CD4-positive, alpha-beta memory T cell (primary cell): ENCODE measurements around the gene KMT2D. TPM values are rescaled to one million over a fixed set of nuclear protein-coding genes. Genes with fewer than 3 reads are reported as not detected.
A peak's percentile ranks its signal among the peaks of the same experiment; 100 is the strongest.

Experiments used
- CTCF ChIA-PET: fragments of 350-600 bp; sonication (Branson Sonifier 250); formaldehyde crosslinking; loops from one replicate; lab custom pipeline; 2021; ENCODE audit warnings: inconsistent platforms; ENCODE audit not compliant: partially characterized antibody; lab: Charles Lee
- POLR2A ChIA-PET: fragments of 350-600 bp; sonication (Branson Sonifier 250); formaldehyde crosslinking; loops from one replicate; lab custom pipeline; 2021; ENCODE audit not compliant: partially characterized antibody; lab: Charles Lee
- DNase-seq, 5 donors: peaks; one replicate each; pipeline versions ENCODE4 v3.0.0 to v3.0.0-alpha.2; 2020 to 2022; ENCODE audit warnings: mixed read lengths in 1 of 5
- H3K27ac ChIP-seq: one replicate; pipeline ENCODE4 v1.7.0; 2013; ENCODE audit warnings: low read depth, low read length
- H3K27me3 ChIP-seq: 2 replicates; pipeline ENCODE4 v1.7.0; 2013; ENCODE audit warnings: mild to moderate bottlenecking, low read length, moderate library complexity; ENCODE audit not compliant: insufficient read depth
- H3K36me3 ChIP-seq: 2 replicates; pipeline ENCODE4 v1.7.0; 2013; ENCODE audit warnings: mild to moderate bottlenecking, low read length, moderate library complexity; ENCODE audit not compliant: insufficient read depth
- H3K4me1 ChIP-seq: 2 replicates; pipeline ENCODE4 v1.7.0; 2013; ENCODE audit warnings: mild to moderate bottlenecking, low read length, moderate library complexity; ENCODE audit not compliant: insufficient read depth
- H3K4me3 ChIP-seq, 2 donors: one replicate each; pipeline ENCODE4 v1.7.0; 2013; ENCODE audit warnings: low read length in 2 of 2, mild to moderate bottlenecking in 1 of 2
- H3K9me3 ChIP-seq, 2 donors: one replicate each; pipeline ENCODE4 v1.7.0; 2013; ENCODE audit warnings: low read length in 2 of 2, control low read depth in 1 of 2; ENCODE audit not compliant: control insufficient read depth in 1 of 2
- H3K27ac Mint-ChIP-seq, 7 donors: one replicate each; pipeline ENCODE4 v1.8.0; 2020 to 2021; ENCODE audit warnings: mixed read lengths in 7 of 7, mild to moderate bottlenecking in 6 of 7, inconsistent platforms in 3 of 7, moderate library complexity in 3 of 7
- H3K27me3 Mint-ChIP-seq, 2 donors: one replicate each; pipeline ENCODE4 v1.8.0; 2020 to 2021; ENCODE audit warnings: mixed read lengths in 2 of 2
- H3K36me3 Mint-ChIP-seq, 2 donors: one replicate each; pipeline ENCODE4 v1.8.0; 2020 to 2021; ENCODE audit warnings: mixed read lengths in 2 of 2, inconsistent platforms in 1 of 2, mild to moderate bottlenecking in 1 of 2
- H3K4me1 Mint-ChIP-seq, 4 donors: one replicate each; pipeline ENCODE4 v1.8.0; 2020 to 2021; ENCODE audit warnings: mixed read lengths in 4 of 4, mild to moderate bottlenecking in 1 of 4
- H3K4me3 Mint-ChIP-seq, 8 donors: one replicate each; pipeline ENCODE4 v1.8.0; 2020 to 2021; ENCODE audit warnings: mixed read lengths in 8 of 8, mild to moderate bottlenecking in 7 of 8, moderate library complexity in 6 of 8, inconsistent platforms in 3 of 8
- H3K9me3 Mint-ChIP-seq, 8 donors: one replicate each; pipeline ENCODE4 v1.8.0; 2020 to 2021; ENCODE audit warnings: mixed read lengths in 8 of 8, mild to moderate bottlenecking in 5 of 8, inconsistent platforms in 3 of 8, moderate library complexity in 1 of 8
- intact Hi-C: fragments of 100-400 bp; cut with micrococcal nuclease; formaldehyde crosslinking; loops from one replicate; pipeline ENCODE4 v1.15.1; 2023
- polyA plus RNA-seq, 2 donors: library from polyadenylated mRNA; unstranded; fragments of 300-500 nt; fragmentation: Illumina TruSeq; gene quantifications; one replicate each; pipeline ENCODE4 v1.2.3, GENCODE V29; 2021
- total RNA-seq, 2 experiments: library from RNA; stranded (reverse); gene quantifications; one replicate each; pipeline ENCODE4 v1.2.3, GENCODE V29; 2021

Gene KMT2D
- total and polyA plus RNA-seq, 4 experiments from 2014 or later, result 0.16 to 159 (median 79.8) TPM

GRCh38 chr12:49100380-49100779 is 39.8 kb upstream of the KMT2D start:
- H3K27me3 Mint-ChIP-seq, result peaks cover 0 to 3% of the 10 kb centered on the region in 2 donors
- Histone ChIP-seq H3K27me3 (no peaks in the 10 kb centered on the region), H3K4me1 (no peaks in the 10 kb centered on the region), H3K9me3 (no peaks in the 10 kb centered on the region), H3K36me3 (peaks cover 61% of the 10 kb centered on the region), H3K4me3 (no peak overlapping the region), H3K27ac (no peak overlapping the region)
- no peak overlapping the region for H3K27ac Mint-ChIP-seq
- no peak overlapping the region for H3K4me3 Mint-ChIP-seq
- ChIA-PET POLR2A (interaction anchor here (1.3 to 4.0 kb wide), 4 partner anchors 10 to 88 kb away, joined by 3 to 29 read pairs (median 16); partner anchors contain the start of genes LMBR1L, TUBA1A and TUBA1B), CTCF (interaction anchor here (0.9 to 11.5 kb wide), 14 partner anchors 8 to 133 kb away, joined by 3 to 221 read pairs (median 5); partner anchors contain the start of genes LMBR1L, RHEBL1 and TUBA1B)
- peaks cover 59 to 79% of the 10 kb centered on the region in 2 donors for H3K36me3 Mint-ChIP-seq
- DNase-seq, result no peak
- no peaks in the 10 kb centered on the region for H3K9me3 Mint-ChIP-seq
- intact Hi-C loops, result no loop called here
- peaks cover under 1 to 6% (median 3%) of the 10 kb centered on the region in 4 donors for H3K4me1 Mint-ChIP-seq

- Histone ChIP-seq H3K27me3 (peaks cover 14% of the 10 kb centered on the region), H3K9me3 (no peaks in the 10 kb centered on the region), H3K4me3 (no peak overlapping the region), H3K4me1 (peaks cover 14% of the 10 kb centered on the region), H3K36me3 (peaks cover 46% of the 10 kb centered on the region), H3K27ac (no peak overlapping the region)
- peaks cover 55 to 67% of the 10 kb centered on the region in 2 donors for H3K36me3 Mint-ChIP-seq
- ChIA-PET CTCF (interaction anchor here (0.7 to 11.5 kb wide), 18 partner anchors 11 to 142 kb away, joined by 3 to 221 read pairs (median 4); partner anchors contain the start of genes LMBR1L, RHEBL1, TUBA1A and TUBA1B), POLR2A (interaction anchor here (0.7 to 4.0 kb wide), 9 partner anchors 11 to 136 kb away, joined by 3 to 29 read pairs (median 6); partner anchors contain the start of genes LMBR1L, RHEBL1, TUBA1A and TUBA1B)
- H3K4me3 Mint-ChIP-seq, result peak overlapping the region in 1 of 8 donors; percentile 20
- H3K4me1 Mint-ChIP-seq, result peaks cover 7 to 20% (median 12%) of the 10 kb centered on the region in 4 donors
- intact Hi-C loops, result loop anchor here (1.0 kb wide), 3 partner anchors 10 to 34 kb away; partner anchors contain the start of gene LMBR1L
- no peaks in the 10 kb centered on the region for H3K9me3 Mint-ChIP-seq
- peaks cover 3 to 11% of the 10 kb centered on the region in 2 donors for H3K27me3 Mint-ChIP-seq
- no peak for DNase-seq
- peak overlapping the region in 1 of 7 donors; percentile 15 for H3K27ac Mint-ChIP-seq
These were observed 38.1 kb upstream of the KMT2D start for GRCh38 chr12:49098703-49099102.

- POLR2A ChIA-PET, result interaction anchor here (0.8 to 4.0 kb wide), 9 partner anchors 8 to 137 kb away, joined by 3 to 29 read pairs (median 6); partner anchors contain the start of genes LMBR1L, RHEBL1, TUBA1A and TUBA1B
- Mint-ChIP-seq H3K27me3 (peaks cover 7 to 18% of the 10 kb centered on the region in 2 donors), H3K9me3 (no peaks in the 10 kb centered on the region), H3K4me3 (peak overlapping the region in 1 of 8 donors; percentile 15), H3K36me3 (peaks cover 50 to 61% of the 10 kb centered on the region in 2 donors), H3K4me1 (peaks cover 11 to 27% (median 16%) of the 10 kb centered on the region in 4 donors), H3K27ac (peak overlapping the region in 2 of 7 donors; percentile 15 to 51)
- CTCF ChIA-PET, result interaction anchor here (0.7 to 11.5 kb wide), 14 partner anchors 10 to 142 kb away, joined by 3 to 221 read pairs (median 4); partner anchors contain the start of genes LMBR1L, RHEBL1, TUBA1A and TUBA1B
- DNase-seq, result peak; percentile 49 to 63 (median 58)
- Histone ChIP-seq H3K27me3 (peaks cover 20% of the 10 kb centered on the region), H3K36me3 (peaks cover 41% of the 10 kb centered on the region), H3K4me3 (no peak overlapping the region), H3K27ac (no peak overlapping the region), H3K9me3 (no peaks in the 10 kb centered on the region), H3K4me1 (peaks cover 18% of the 10 kb centered on the region)
- intact Hi-C loops, result loop anchor here (1.0 kb wide), 3 partner anchors 10 to 34 kb away; partner anchors contain the start of gene LMBR1L
These were observed 37.4 kb upstream of the KMT2D start for GRCh38 chr12:49098035-49098451.

GRCh38 chr12:49097381-49097780 is 36.8 kb upstream of the KMT2D start:
- intact Hi-C loops, result no loop called here

GRCh38 chr12:49094975-49095365 is 34.4 kb upstream of the KMT2D start:
- H3K27me3 Mint-ChIP-seq, result peaks cover 23 to 43% of the 10 kb centered on the region in 2 donors
- Histone ChIP-seq H3K4me3 (no peak overlapping the region), H3K4me1 (peaks cover 46% of the 10 kb centered on the region), H3K27ac (no peak overlapping the region), H3K9me3 (no peaks in the 10 kb centered on the region), H3K27me3 (peaks cover 50% of the 10 kb centered on the region), H3K36me3 (peaks cover 12% of the 10 kb centered on the region)
- CTCF ChIA-PET, result interaction anchor here (1.2 to 11.5 kb wide), 9 partner anchors 8 to 36 kb away, joined by 3 to 221 read pairs (median 5); partner anchors contain the start of genes LMBR1L, RHEBL1 and TUBA1B
- H3K4me1 Mint-ChIP-seq, result peaks cover 18 to 56% (median 34%) of the 10 kb centered on the region in 4 donors
- H3K27ac Mint-ChIP-seq, result peak overlapping the region in 2 of 7 donors; percentile 37 to 45
- no peak for DNase-seq
- H3K36me3 Mint-ChIP-seq, result peaks cover 26 to 32% of the 10 kb centered on the region in 2 donors
- peak overlapping the region in 5 of 8 donors; percentile 36 to 72 (median 55) for H3K4me3 Mint-ChIP-seq
- POLR2A ChIA-PET, result interaction anchor here (0.8 to 5.0 kb wide), 7 partner anchors 11 to 36 kb away, joined by 3 to 38 read pairs (median 4); partner anchors contain the start of genes KMT2D, LMBR1L, RHEBL1 and TUBA1B
- intact Hi-C loops, result no loop called here
- no peaks in the 10 kb centered on the region for H3K9me3 Mint-ChIP-seq

More at GRCh38 chr12:49097381-49097780, 36.8 kb upstream of the KMT2D start:
- no peak for DNase-seq
- Mint-ChIP-seq H3K4me1 (peaks cover 11 to 33% (median 18%) of the 10 kb centered on the region in 4 donors), H3K4me3 (no peak overlapping the region), H3K27ac (no peak overlapping the region), H3K27me3 (peaks cover 10 to 24% of the 10 kb centered on the region in 2 donors), H3K36me3 (peaks cover 44 to 55% of the 10 kb centered on the region in 2 donors), H3K9me3 (no peaks in the 10 kb centered on the region)
- Histone ChIP-seq H3K27ac (no peak overlapping the region), H3K4me1 (peaks cover 22% of the 10 kb centered on the region), H3K36me3 (peaks cover 34% of the 10 kb centered on the region), H3K9me3 (no peaks in the 10 kb centered on the region), H3K27me3 (peaks cover 27% of the 10 kb centered on the region), H3K4me3 (no peak overlapping the region)
- POLR2A ChIA-PET, result interaction anchor here (1.0 to 4.0 kb wide), 5 partner anchors 9 to 34 kb away, joined by 3 to 29 read pairs (median 7); partner anchors contain the start of genes LMBR1L, RHEBL1 and TUBA1B
- CTCF ChIA-PET, result interaction anchor here (1.2 to 11.5 kb wide), 10 partner anchors 10 to 100 kb away, joined by 3 to 221 read pairs (median 17); partner anchors contain the start of genes LMBR1L and TUBA1B

GRCh38 chr12:49094160-49094974 is 33.8 kb upstream of the KMT2D start, which contains the start of gene DHH:
Gene DHH (minus strand): TSS chr12:49094801. CDS start chr12:49094512, 289 bp downstream.
- Mint-ChIP-seq H3K36me3 (peaks cover 21 to 27% of the 10 kb centered on the region in 2 donors), H3K27ac (peak within 1 kb of the TSS in 4 of 7 donors; percentile 35 to 64 (median 41)), H3K27me3 (peaks cover 25 to 47% of the 10 kb centered on the region in 2 donors), H3K9me3 (no peaks in the 10 kb centered on the region), H3K4me3 (peak within 1 kb of the TSS in 6 of 8 donors; percentile 36 to 72 (median 57)), H3K4me1 (peaks cover 22 to 62% (median 36%) of the 10 kb centered on the region in 4 donors)
- intact Hi-C loops, result no loop called here
- ChIA-PET POLR2A (interaction anchor here (1.0 to 5.0 kb wide), 9 partner anchors 10 to 141 kb away, joined by 3 to 38 read pairs (median 4); partner anchors contain the start of genes KMT2D, LMBR1L, RHEBL1 and TUBA1B), CTCF (interaction anchor here (0.8 to 11.5 kb wide), 11 partner anchors 8 to 106 kb away, joined by 3 to 221 read pairs (median 5); partner anchors contain the start of genes LMBR1L, RHEBL1 and TUBA1B)
- Histone ChIP-seq H3K4me3 (no peak within 1 kb of the TSS), H3K9me3 (no peaks in the 10 kb centered on the region), H3K27ac (no peak within 1 kb of the TSS), H3K36me3 (peaks cover 9% of the 10 kb centered on the region), H3K27me3 (peaks cover 50% of the 10 kb centered on the region), H3K4me1 (peaks cover 51% of the 10 kb centered on the region)
- DNase-seq, result no peak
